ENCODE measurements around the gene PROK1.
A peak's percentile ranks its signal among the peaks of the same experiment; 100 is the strongest.
"Not testable (repeated sequence)": the region's sequence is repeated elsewhere in the genome, so short reads cannot be mapped to it uniquely, and the experiment has no call there.

PROK1 gene

DNA sequence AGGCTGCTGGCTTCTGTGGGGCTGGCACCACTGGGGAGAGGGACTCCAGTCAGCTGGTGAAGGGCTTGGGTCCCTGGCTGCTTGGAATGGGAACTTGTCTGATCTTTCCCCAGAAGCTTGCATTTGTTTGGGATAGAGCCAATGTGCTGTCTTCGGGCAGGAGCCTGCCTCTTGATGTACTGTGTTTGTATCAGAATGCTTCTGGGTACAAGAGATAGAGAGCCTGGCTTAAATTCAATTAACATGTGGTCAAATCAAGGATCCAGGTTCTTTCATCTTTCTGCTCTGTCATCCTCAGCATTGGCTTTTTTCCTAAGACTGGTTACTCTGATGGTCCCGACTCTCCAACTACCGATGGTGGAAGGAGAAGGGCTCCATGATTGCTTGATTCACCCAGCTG lies 16.0 kb upstream of the PROK1 start:
- no peak for DNase-seq

DNA sequence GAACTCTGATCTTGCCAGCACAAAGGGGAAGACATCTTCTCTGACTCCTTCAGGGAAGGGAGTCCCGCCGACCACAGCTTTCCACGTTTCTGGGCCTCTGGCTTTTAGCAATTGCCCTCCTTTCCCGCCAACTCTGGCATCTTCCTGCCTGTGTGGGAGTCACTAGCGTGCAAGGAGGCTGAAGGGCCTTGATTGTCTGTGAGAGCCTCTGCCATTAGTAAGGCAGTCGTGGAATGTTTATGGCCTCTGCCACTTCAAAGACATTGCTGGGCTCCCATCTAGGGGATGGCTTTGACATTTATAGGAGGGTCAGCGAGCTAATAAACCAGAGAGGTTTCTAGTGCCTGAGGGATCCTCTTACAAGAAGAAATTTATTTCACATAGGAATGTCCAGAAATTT lies 14.3 kb upstream of the PROK1 start:
- DNase-seq, result no peak

- not testable (repeated sequence) for DNase-seq
These were observed 13.2 kb upstream of the PROK1 start for GRCh38 chr1:110437645-110438299.

GRCh38 chr1:110438893-110439292 lies 12.1 kb upstream of the PROK1 start:
- DNase-seq, result no peak

DNA sequence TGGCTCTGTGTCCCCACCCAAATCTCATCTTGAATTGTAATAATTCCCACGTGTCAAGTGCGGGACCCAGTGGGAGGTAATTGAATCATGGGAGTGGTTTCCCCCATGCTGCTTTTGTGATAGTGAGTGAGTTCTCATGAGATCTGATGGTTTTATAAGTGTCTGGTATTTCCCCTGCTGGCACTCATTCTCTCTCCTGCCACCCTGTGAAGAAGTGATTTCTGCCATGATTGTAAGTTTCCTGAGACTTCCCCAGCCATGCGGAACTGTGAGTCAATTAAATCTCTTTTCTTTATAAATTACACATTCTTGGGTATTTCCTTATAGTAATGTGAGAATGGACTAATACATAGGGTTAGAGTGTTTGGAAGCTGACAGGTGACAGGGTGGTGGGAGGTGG lies 11.1 kb upstream of the PROK1 start:
- not testable (repeated sequence) for DNase-seq

DNA sequence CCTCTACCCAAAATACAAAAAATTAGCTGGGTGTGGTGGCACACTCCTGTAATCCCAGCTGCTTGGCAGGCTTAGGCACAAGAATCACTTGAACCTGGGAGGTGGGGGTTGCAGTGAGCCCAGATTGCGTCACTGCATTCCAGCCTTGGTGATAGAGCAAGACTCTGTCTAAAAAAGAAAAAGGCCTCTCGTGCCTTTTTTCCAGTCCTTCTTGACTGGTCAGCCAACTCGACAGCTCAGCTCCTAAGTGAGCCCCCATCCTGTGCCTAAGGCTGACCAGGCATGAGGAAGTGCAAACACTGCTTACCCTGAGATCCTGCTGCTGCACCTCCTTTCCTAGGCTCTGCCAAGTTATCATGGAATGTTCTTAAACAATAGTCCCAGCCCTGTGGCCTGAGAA lies 10.1 kb upstream of the PROK1 start:
- DNase-seq, result no peak

DNA sequence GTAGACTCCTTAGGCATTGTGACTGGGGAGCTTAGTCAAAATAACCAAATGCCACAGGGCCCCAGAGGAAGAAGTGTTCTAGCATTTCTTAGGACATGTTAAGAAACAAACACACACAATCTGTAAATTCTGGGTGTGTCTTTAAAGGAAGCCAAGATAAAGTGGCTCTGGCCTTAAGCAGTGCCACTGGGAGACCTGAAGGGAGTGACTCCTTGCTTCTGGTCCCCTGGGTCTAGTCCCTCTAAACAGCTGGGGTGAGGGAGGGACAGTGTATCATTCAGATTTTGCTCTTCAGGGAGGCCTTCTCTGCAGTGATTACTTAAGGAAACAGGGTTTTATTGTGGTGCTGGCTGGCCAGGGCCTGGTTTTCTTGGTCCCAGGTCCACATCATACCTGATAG lies 9.1 kb upstream of the PROK1 start:
- no peak for DNase-seq

GRCh38 chr1:110443451-110443850 lies 7.5 kb upstream of the PROK1 start:
- DNase-seq, result no peak

GRCh38 chr1:110444561-110444960 lies 6.4 kb upstream of the PROK1 start:
- no peak for DNase-seq

DNA sequence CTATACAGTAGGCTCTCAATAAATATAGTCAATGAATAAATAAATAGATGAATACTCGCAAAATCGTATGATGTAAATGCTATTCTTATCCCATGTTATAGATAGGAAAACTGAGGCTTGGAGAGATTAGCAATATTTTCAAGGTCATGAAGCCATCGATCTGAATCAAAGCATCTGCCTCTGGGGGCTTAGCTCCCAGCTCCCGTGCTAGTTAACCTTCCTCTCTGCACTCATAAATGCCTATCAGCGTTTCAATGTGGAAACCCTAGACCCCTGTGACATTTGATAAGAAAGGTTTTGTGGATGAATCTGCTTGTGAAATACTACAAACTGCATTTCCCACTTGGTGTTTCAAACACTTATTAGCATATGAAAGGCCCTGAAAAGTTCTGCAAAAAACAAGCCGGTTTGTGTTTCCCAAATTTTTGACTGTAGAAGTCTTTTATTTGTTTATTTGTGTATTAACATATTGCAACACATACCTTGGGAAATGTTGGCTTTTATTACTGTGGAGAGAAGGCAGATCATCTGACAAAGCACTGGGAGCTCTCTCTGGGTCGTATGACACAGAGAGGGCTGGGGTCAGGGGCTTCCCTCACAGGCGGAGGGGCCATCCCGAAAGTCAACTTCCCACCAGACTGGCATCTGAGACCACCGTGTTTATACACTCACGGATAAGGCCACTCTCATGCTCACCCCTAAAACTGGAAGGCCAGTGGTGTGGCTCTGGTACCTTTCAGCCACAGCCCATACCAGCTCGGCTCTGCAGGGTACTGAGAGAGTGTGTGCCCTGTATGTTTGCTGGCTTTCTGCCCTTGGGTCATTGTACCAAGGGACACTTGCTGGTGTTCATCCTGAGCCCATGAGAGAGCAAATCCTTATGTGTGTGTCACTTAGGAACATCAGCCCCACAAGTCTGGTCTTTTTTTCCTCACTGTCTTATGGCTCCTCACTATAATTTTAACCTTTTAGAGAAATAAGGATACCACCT lies 993 bp upstream of the PROK1 start:
- no peak for DNase-seq

DNA sequence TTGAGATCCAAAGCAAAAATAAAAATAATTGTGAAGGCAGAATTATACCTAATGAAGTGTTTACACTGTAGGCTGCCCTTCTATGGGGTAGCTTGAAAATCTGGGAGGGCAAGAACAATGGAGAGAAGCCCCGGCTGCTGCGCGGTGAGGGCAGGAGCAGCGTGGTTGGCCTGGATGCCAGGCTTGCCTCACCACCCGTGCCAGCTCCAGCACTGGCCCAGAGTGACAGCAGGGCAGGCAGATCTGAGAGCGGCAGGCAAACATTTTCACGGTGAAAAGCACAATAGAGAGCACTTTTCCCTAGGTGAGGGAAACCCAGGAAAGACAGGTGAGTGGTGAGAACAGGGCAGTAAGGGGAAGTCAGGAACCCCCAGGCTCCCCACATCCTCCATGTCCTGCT lies 1.4 kb downstream of the PROK1 start:
- no peak for DNase-seq

DNA sequence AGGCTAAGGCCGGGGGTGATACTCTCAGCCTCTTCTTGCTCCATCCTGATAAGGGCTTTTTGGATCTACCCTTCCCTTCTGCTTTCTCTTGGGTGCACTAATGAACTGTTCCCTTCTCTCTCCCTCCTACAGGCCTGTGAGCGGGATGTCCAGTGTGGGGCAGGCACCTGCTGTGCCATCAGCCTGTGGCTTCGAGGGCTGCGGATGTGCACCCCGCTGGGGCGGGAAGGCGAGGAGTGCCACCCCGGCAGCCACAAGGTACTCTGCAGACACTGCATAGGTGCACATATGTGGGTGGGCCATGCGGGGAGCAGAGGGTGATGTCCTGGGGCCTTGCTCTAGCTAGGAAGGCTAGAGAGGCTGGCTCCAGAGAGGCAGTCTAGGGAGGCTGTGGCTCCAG lies 2.9 kb downstream of the PROK1 start:
- DNase-seq, result no peak

DNA sequence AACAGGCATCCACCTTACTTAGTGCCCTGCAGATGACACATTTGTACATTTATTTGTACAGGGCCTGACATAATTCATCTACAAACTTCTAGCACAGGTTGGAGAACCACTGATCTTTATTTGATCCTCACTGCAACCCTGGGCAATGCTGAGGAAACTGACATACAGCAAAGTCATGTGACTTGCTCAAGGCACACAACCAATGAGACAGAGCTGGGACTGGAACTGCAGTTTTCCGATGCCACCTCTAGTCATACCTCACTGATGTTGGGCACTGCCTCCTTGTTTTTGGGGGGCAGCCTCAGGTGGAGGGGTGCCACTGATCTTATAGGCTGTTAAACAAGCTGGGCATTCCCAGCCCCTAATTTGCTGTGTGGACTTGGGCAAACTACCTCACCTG lies 3.4 kb downstream of the PROK1 start:
- no peak for DNase-seq

GRCh38 chr1:110455151-110455550 lies 4.2 kb downstream of the PROK1 start:
- DNase-seq, result no peak

DNA sequence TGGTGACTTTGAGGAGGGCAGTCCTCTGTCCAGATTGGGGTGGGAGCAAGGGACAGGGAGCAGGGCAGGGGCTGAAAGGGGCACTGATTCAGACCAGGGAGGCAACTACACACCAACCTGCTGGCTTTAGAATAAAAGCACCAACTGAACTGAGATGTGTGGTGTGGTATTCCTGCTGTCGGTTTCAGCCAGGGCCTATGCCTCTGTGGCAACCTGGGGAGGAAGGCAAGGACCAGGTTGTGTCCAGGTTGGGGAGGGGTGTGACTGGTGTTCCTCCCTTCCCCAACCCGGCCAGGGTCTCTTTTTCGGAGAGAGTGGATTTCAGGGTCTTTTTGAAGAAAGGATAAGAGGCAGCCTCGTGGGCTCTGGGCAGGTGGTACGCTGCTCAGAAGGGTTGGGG lies 6.3 kb downstream of the PROK1 start:
- DNase-seq, result no peak

GRCh38 chr1:110460253-110461220 lies 9.6 kb downstream of the PROK1 start:
- peak; percentile 83 for DNase-seq

- DNase-seq, result no peak
These were observed 11.1 kb downstream of the PROK1 start for GRCh38 chr1:110462093-110462492.

GRCh38 chr1:110462964-110463363 lies 12.0 kb downstream of the PROK1 start:
- DNase-seq, result no peak

GRCh38 chr1:110463725-110464124 lies 12.8 kb downstream of the PROK1 start:
- no peak for DNase-seq

- no peak for DNase-seq
These were observed 13.4 kb downstream of the PROK1 start for GRCh38 chr1:110464340-110464739.

- DNase-seq, result no peak
These were observed 14.3 kb downstream of the PROK1 start for GRCh38 chr1:110465038-110465813.

- DNase-seq, result no peak
These were observed 14.9 kb downstream of the PROK1 start for GRCh38 chr1:110465814-110466380.

Data from activated gamma-delta T cell treated with Interleukin-2 at 50 U/mL for 16 hours (primary cell).